RWPE2 (cell line): Measurements from ENCODE around the gene PTPN2.

Source experiments
- ATAC-seq: fragments of 200-7000 bp; cut with Tn5 transposase; 3 replicates; pipeline ENCODE4 v1.9.1; 2021; ENCODE audit warnings: low read depth
- DNase-seq: peaks from one replicate; pipeline ENCODE4 v3.0.0-alpha.2; 2020; ENCODE audit warnings: low spot score
- H3K27ac ChIP-seq: fragments of 450-650 bp; 2 replicates; pipeline ENCODE4 v1.5.1; 2017; ENCODE audit warnings: mild to moderate bottlenecking; ENCODE audit not compliant: poor library complexity, severe bottlenecking
- H3K27me3 ChIP-seq: fragments of 250-450 bp; sonication (Bioruptor Pico); 2 replicates; pipeline ENCODE4 v1.5.1; 2021; ENCODE audit warnings: mild to moderate bottlenecking, moderate library complexity; ENCODE audit not compliant: insufficient read depth, poor library complexity, severe bottlenecking
- H3K36me3 ChIP-seq: fragments of 250-450 bp; sonication (Bioruptor Pico); 2 replicates; pipeline ENCODE4 v1.5.1; 2020; ENCODE audit warnings: low read depth, mild to moderate bottlenecking, moderate library complexity
- H3K4me1 ChIP-seq: fragments of 250-450 bp; sonication (Bioruptor Pico); 2 replicates; pipeline ENCODE4 v1.5.1; 2021; ENCODE audit warnings: mild to moderate bottlenecking, moderate library complexity; ENCODE audit not compliant: insufficient read depth, poor library complexity, severe bottlenecking
- H3K4me3 ChIP-seq: fragments of 250-450 bp; sonication (Bioruptor Pico); 2 replicates; pipeline ENCODE4 v1.5.1; 2021; ENCODE audit warnings: mild to moderate bottlenecking, moderate library complexity; ENCODE audit not compliant: severe bottlenecking
- H3K9me3 ChIP-seq: fragments of 250-450 bp; sonication (Bioruptor Pico); 2 replicates; pipeline ENCODE4 v1.5.1; 2021; ENCODE audit warnings: mild to moderate bottlenecking, moderate library complexity; ENCODE audit not compliant: severe bottlenecking
- TF ChIP-seq, protein P1 (sequence below): fragments of 450-650 bp; IDR thresholded peaks from one replicate; pipeline ENCODE4 v1.5.1; 2017; ENCODE audit warnings: mild to moderate bottlenecking, moderate library complexity; ENCODE audit not compliant: poor library complexity, severe bottlenecking

Gene PTPN2

DNA sequence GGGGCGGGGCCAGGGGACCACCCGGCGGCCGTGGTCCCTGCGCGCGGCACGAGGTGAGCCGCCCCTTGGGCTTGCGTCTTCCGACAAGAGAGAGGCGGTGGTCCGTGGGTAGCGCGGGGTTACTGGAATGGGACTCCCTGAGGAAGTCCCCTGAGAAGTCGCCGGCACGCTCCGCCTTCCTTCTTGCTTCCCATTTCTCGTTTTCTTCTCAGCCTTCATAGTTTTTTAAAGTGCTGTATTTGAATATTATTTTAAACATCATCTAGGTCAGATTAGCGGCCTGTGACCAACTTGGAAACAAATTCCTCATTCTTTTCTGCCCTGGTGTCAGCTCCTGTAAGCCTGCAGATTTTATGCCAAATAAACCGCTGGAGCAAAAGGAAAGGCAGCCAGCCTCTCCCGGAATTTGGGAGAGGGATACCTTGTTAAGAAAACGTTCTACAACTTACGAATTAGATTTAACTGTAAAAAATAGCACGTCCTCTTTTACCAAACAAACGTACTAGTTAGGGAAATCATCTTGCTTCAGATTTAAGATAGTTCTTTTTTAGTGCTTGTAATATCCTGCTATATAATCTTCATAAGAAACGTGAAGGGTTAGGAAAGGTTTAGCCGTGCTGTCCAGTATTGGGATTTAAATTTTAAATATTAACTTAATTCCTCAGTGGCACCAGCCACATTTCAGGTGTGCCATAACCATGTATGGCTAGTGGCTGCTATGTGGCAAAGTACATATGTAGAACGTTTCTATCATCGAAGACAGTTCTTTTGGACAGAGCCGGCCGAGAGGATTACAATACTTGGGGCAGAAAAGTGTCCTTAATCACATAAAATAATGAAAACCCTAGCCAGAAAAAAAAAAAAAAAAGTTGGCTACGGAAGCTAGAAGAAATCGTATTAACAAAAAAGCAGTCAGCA, 628 bp upstream of the PTPN2 start:
- Histone ChIP-seq H3K4me3 (peak overlapping the region; percentile 64), H3K36me3 (no peaks in the 10 kb centered on the region), H3K9me3 (no peaks in the 10 kb centered on the region), H3K4me1 (peaks cover 18% of the 10 kb centered on the region), H3K27ac (peak overlapping the region; percentile 80), H3K27me3 (no peaks in the 10 kb centered on the region)
- DNase-seq, result no peak
- TF ChIP-seq, protein P1, sequence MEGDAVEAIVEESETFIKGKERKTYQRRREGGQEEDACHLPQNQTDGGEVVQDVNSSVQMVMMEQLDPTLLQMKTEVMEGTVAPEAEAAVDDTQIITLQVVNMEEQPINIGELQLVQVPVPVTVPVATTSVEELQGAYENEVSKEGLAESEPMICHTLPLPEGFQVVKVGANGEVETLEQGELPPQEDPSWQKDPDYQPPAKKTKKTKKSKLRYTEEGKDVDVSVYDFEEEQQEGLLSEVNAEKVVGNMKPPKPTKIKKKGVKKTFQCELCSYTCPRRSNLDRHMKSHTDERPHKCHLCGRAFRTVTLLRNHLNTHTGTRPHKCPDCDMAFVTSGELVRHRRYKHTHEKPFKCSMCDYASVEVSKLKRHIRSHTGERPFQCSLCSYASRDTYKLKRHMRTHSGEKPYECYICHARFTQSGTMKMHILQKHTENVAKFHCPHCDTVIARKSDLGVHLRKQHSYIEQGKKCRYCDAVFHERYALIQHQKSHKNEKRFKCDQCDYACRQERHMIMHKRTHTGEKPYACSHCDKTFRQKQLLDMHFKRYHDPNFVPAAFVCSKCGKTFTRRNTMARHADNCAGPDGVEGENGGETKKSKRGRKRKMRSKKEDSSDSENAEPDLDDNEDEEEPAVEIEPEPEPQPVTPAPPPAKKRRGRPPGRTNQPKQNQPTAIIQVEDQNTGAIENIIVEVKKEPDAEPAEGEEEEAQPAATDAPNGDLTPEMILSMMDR, result no peak
- no peak for ATAC-seq

DNA sequence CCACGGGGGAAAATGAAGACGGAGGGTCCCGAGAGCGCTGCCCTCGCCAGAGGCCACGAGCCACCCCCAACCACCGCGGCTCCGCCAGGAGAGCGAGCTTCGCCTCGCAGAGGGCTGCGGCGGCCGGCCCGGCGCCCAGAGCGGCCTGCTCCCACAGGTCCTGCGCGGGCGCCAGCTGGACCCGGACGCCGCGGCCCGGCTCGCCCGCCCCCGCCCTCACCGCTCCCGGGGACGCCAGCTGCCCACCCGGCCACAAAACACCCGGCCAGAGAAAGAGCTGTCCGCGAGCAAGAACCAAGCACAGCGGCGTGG, 709 bp downstream of the PTPN2 start:
- Histone ChIP-seq H3K9me3 (no peaks in the 10 kb centered on the region), H3K4me1 (peaks cover 18% of the 10 kb centered on the region), H3K36me3 (no peaks in the 10 kb centered on the region), H3K27me3 (no peaks in the 10 kb centered on the region), H3K27ac (peak overlapping the region; percentile 80), H3K4me3 (peak overlapping the region; percentile 64)
- TF ChIP-seq, protein P1, result no peak
- no peak for DNase-seq
- peak; percentile 17; the same call in 1 of the 3 replicates for ATAC-seq

DNA sequence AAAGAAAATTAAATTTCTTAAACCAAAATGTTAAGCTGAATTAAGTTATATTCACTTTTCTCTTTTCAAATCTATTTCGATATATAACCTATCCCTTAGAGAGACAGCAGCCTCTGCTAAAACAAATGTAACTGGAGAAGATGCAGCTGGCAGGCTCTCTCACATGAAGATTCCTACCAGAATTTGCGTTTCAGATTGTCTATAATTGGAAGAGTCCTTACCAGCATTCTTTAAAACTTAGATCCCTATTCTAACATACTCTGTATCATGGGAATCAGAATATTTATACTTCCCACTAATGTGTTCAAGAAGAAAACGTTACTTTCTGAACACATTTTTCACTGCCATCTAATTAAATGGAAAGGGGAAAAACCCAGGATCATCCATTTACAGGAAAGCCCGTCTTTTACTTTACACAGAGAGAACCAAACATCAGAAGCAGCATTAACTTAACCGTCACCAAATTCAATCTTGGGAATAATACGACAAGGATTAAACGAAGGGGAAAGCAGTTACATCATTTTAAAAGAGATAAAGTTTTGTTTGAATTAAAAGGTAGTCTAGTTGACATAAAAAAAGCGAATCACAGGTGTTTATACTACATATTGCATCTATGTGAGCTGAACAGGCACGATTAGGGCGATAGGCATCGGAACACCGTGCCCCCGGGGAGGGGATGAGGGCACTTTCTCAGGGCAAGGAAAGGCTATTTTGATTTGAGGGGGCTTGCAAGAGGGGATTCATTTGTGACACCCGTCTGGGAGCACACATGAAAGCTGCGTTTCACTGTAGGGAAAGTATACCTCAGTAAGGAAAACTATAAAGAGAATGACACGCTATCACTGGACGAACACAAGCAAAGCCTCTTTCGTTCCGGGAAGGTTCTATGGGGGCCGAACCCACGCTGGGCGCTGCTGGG, 1.3 kb downstream of the PTPN2 start:
- H3K4me1 ChIP-seq, result peaks cover 18% of the 10 kb centered on the region

DNA sequence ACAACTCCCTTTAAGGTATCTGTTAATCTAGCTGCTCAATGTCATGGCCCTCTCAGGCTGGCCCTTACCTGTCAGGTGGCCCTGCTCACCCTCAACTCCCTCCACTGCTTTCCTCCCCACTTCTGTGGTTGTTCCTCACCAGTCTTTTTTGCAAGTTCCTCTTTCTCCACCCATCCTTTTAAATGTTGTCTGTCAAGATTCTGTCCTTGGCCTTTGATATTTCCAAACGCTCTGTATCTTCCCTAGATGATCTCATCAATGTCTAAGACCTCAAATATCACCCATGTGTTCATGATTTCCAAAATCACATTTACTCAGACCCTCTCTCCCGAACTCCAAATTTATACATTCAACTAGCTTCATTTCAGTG, 3.5 kb downstream of the PTPN2 start:
- TF ChIP-seq, protein P1, result no peak
- no peak overlapping the region for H3K27ac ChIP-seq
- no peaks in the 10 kb centered on the region for H3K27me3 ChIP-seq
- H3K9me3 ChIP-seq, result no peaks in the 10 kb centered on the region
- peaks cover 13% of the 10 kb centered on the region; the same call in 1 of the 2 replicates for H3K36me3 ChIP-seq
- ATAC-seq (no peak), DNase-seq (no peak)
- peaks cover 18% of the 10 kb centered on the region for H3K4me1 ChIP-seq
- no peak overlapping the region for H3K4me3 ChIP-seq

More for the DNA sequence above, 1.3 kb downstream of the PTPN2 start:
- DNase-seq (no peak), ATAC-seq (no peak)
- Histone ChIP-seq H3K9me3 (no peaks in the 10 kb centered on the region), H3K36me3 (peaks cover 2% of the 10 kb centered on the region; the same call in 1 of the 2 replicates), H3K27me3 (no peaks in the 10 kb centered on the region), H3K4me3 (peak overlapping the region; percentile 64), H3K27ac (peak overlapping the region; percentile 80)
- TF ChIP-seq, protein P1, result no peak
